ENCODE data around the gene KLF15.

Gene KLF15

GRCh38 chr3:126294211-126294808 lies 62.9 kb downstream of the KLF15 start (continued):
- TF ChIP-seq ZNF280D (tag by site-specific recombination; IDR thresholded peaks at IDR 0.05) (no peak), ZNF600 (tag by site-specific recombination; IDR thresholded peaks at IDR 0.05) (no peak), KLF10 (tag by site-specific recombination; IDR thresholded peaks at IDR 0.05) (no peak), ZNF16 (tag by site-specific recombination; IDR thresholded peaks at IDR 0.05; ENCODE audit: low read depth) (no peak)

GRCh38 chr3:126293370-126294082 lies 63.7 kb downstream of the KLF15 start:
- H3K9me3 ChIP-seq (ENCODE audit: control insufficient read depth, insufficient read depth, low read depth, low read length): no peaks in the 10 kb centered on the region
- POLR2A ChIA-PET: no interaction called here
- H3K36me3 ChIP-seq (ENCODE audit: control insufficient read depth in 2 of 2, insufficient read depth in 1 of 2, low read length in 2 of 2): no peaks in the 10 kb centered on the region
- no peak overlapping the region for H3K4me3 ChIP-seq (ENCODE audit: low read depth, low read length)
- H3K27ac ChIP-seq (ENCODE audit: extremely low read depth, low read depth, low read length): no peak overlapping the region
- no peaks in the 10 kb centered on the region for H3K4me1 ChIP-seq (ENCODE audit: control insufficient read depth, insufficient read depth, low read length)
- CTCF ChIA-PET: interaction anchor here (0.6 kb wide), 1 partner anchor 114 kb away, joined by 3 read pairs; no protein-coding TSS in a partner anchor
- TF ChIP-seq YY1 (tag by site-specific recombination; IDR thresholded peaks at IDR 0.05): no peak
- TF ChIP-seq ZNF184 (tag by site-specific recombination; IDR thresholded peaks at IDR 0.05): no peak
- no peak for TF ChIP-seq ZNF560 (tag by site-specific recombination; IDR thresholded peaks at IDR 0.05; ENCODE audit: borderline replicate concordance)
- TF ChIP-seq HIC1 (tag by site-specific recombination; IDR thresholded peaks at IDR 0.05): no peak
